Right renal pelvis (tissue), 4 donors: ENCODE measurements around the gene GOSR1. TPM values are rescaled to one million over a fixed set of nuclear protein-coding genes. Genes with fewer than 3 reads are reported as not detected.
"Not testable (repeated sequence)": the region's sequence is repeated elsewhere in the genome, so short reads cannot be mapped to it uniquely, and the experiment has no call there.

Experiments
- DNase-seq, 4 donors: peaks; one replicate each; pipeline ENCODE4 v3.0.0-alpha.2; 2013; ENCODE audit warnings: low read depth in 4 of 4, low spot score in 3 of 4, missing footprints in 1 of 4
- polyA plus RNA-seq, 4 donors: library from polyadenylated mRNA; unstranded; fragments of 120-200 nt; gene quantifications; one replicate each; pipeline ENCODE4 v1.2.1, GENCODE V29; 2013; ENCODE audit not compliant: insufficient read length in 4 of 4

The GOSR1 gene
- polyA plus RNA-seq, 4 donors, result 48.0 to 56.0 (median 54.2) TPM

GRCh38 chr17:30572651-30573554 lies 95.7 kb downstream of the GOSR1 start:
- DNase-seq, result not testable (repeated sequence)

GRCh38 chr17:30573603-30574175 lies 96.5 kb downstream of the GOSR1 start:
- DNase-seq, result no peak

GRCh38 chr17:30574309-30574708 lies 97.1 kb downstream of the GOSR1 start:
- not testable (repeated sequence) for DNase-seq

GRCh38 chr17:30574806-30575205 lies 97.6 kb downstream of the GOSR1 start:
- DNase-seq, result not testable (repeated sequence)

GRCh38 chr17:30575648-30576325 lies 98.6 kb downstream of the GOSR1 start:
- DNase-seq, result not testable (repeated sequence)

- no peak for DNase-seq
Observed at GRCh38 chr17:30576326-30576861, 99.2 kb downstream of the GOSR1 start.

Other genes starting within 250 kb of the GOSR1 start
- 1 to 10 TPM in 1 of 4 donors, under 1 TPM in 3; 0.61 to 1.1 (median 0.80) TPM for gene SLC6A4, start 241.7 kb upstream of the GOSR1 start, polyA plus RNA-seq
- 10 to 100 TPM; 79.8 to 90.9 (median 82.7) TPM for gene BLMH, start 185.5 kb upstream of the GOSR1 start, polyA plus RNA-seq
- gene TMIGD1, start 143.4 kb upstream of the GOSR1 start, polyA plus RNA-seq, result 1 to 10 TPM in 1 of 4 donors, under 1 TPM in 3; 0.63 to 1.3 (median 0.79) TPM
- gene CPD, start 98.5 kb upstream of the GOSR1 start, polyA plus RNA-seq, result 10 to 100 TPM; 84.3 to 98.8 (median 90.1) TPM